HG03025 (cell line): ENCODE data around the gene PGGHG.

Experiments
- ATAC-seq: cut with Tn5 transposase; IDR thresholded peaks from one replicate; pipeline ENCODE4 v1.9.1; 2021; ENCODE audit warnings: mild to moderate bottlenecking, moderate library complexity; ENCODE audit not compliant: unreplicated experiment, low FRiP score

The PGGHG gene

GRCh38 chr11:288478-289397 is at the start of gene PGGHG:
PGGHG (plus strand) TSS chr11:289126; CDS start chr11:289817, 691 bp downstream.
- ATAC-seq = peak; percentile 61

- no peak for ATAC-seq
Observed at GRCh38 chr11:240315-240714, 48.6 kb upstream of the PGGHG start.

DNA sequence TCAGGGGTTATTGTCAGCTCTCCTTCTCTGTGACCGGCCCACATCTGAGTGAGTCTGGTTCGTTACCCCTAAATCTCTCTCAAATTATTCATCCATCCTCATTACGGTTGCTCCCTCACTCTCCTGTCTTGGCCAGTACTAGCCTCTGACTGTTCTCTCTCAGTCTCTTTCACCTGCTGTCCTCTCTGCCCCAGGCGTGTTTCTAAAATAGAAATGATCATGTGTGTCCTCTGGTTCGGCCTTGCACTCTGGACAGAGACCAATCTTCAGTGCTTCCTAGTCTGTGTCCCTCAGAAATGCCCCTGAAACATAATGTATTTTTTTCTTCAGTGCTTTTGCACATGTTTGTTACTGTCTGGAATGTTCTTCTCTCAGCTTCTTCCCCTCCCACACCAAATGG is 47.3 kb upstream of the PGGHG start:
- ATAC-seq = no peak

DNA sequence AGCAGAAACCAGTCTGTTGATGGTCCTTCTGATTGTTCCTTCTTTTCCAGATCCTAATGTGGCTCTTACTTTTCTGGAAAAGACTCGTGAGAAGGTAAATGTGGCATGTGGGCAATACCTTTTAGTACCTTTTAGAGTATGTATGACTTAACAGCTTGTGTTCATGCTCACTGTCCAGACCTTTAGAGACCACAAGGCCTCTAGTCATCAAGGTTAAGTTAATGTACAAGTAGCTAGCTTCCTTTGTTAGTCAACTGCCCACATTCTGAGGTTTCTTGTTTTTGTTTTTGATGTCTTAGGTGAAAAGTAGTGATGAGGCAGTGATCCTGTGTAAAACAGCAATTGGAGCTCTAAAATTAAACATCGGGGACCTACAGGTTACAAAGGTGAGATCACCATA is 44.5 kb upstream of the PGGHG start:
- no peak for ATAC-seq

DNA sequence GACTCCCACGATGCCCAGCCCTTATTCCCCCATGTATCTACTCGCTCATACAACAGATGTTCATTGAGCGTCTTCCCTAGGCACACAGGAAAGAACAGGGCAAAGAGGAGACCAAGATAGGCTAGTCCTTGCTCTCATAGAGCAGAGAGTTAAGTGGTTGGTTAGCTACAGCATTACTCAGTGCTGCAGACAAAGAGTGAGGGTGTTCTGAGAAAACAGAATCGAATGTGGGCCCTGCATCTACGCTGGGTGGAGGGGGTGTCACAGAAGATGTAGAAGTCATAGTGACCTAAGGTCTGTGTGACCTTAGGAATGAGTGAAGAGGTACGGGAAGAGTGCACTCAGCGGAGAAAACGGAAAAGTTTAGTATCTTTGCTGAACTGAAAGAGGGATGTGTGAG is 39.9 kb upstream of the PGGHG start:
- ATAC-seq = no peak

- no peak for ATAC-seq
Observed at GRCh38 chr11:250274-250673, 38.7 kb upstream of the PGGHG start.

DNA sequence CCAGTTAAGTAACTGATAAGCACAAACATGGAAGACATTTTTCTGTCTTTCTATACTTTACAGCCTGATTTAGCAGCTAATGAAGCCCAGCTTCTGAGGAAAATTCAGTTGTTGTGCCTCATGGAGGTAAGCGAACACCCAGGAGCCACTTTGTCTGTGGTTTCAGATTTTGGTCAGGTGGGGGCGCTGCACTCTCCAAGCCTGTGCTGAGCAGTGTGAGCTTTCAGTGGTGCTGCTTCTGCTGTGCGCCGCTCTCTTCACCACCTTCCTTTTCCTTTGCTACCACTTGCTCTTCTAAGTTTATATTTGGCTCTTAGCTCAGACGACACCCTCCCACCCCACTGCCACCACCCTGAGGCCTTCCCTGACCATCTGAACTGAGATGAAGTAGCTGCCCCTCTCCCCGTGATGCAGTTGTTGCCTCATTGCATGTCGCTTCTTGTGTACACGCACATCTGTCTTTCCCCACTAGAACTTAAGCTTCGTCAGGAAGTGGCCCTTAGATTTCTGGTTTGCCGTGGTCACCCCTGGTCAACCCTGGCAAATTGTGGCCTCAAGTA is 38.1 kb upstream of the PGGHG start:
- ATAC-seq = no peak

DNA sequence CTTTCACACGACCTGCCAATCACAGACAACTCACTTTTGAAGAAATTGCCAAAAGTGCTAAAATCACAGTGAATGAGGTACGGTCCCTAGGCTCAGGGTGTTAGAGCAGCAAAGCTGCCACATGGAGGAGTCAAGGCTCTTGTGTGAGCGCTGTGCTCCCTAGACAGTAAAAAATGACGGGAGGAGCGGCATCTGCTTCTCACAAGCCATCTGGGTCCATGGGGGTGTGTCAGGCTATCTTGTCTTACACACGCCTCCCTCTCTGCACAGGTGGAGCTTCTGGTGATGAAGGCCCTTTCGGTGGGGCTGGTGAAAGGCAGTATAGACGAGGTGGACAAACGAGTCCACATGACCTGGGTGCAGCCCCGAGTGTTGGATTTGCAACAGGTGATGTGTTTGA is 37.4 kb upstream of the PGGHG start:
- no peak for ATAC-seq

GRCh38 chr11:252666-253065 is 36.3 kb upstream of the PGGHG start:
- no peak for ATAC-seq

GRCh38 chr11:253160-253885 is 35.6 kb upstream of the PGGHG start:
- ATAC-seq = no peak

DNA sequence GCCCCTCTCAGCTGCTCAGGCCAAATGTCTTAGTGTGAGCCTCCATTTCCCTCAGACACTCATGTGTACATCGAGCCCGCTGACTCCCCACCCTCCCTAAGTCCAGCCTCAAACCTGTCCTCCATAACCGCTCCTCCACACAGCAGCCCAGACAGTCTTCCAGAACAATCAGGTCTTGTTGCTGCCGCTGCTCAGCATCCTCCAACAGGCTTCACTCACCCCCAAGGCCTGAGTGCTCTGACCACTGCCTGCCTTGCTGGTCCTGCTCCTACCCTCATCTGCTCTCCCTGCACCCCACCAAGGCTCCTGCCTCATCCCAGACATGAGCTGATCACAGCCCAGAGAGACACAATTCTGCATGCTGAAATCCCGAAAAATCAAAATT is 35.0 kb upstream of the PGGHG start:
- ATAC-seq = no peak

GRCh38 chr11:255176-255575 is 33.8 kb upstream of the PGGHG start:
- ATAC-seq = no peak

DNA sequence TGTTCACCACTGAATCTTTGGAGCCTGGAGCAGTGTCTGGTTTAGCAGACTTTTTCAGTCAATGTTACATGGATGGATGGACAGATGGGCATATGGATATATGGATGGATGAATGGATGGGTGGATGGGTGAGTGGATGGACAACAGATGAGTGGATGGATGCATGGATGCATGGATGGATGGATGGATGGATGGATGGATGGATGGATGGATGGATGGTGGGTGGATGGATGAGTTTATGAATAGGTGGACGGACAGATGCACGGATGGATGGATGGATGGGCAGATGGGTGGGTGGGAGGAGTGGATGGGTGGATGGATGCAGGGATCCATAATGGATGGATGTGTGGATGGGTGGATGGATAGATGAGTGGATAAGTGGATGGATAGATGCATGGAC is 33.1 kb upstream of the PGGHG start:
- ATAC-seq = no peak

DNA sequence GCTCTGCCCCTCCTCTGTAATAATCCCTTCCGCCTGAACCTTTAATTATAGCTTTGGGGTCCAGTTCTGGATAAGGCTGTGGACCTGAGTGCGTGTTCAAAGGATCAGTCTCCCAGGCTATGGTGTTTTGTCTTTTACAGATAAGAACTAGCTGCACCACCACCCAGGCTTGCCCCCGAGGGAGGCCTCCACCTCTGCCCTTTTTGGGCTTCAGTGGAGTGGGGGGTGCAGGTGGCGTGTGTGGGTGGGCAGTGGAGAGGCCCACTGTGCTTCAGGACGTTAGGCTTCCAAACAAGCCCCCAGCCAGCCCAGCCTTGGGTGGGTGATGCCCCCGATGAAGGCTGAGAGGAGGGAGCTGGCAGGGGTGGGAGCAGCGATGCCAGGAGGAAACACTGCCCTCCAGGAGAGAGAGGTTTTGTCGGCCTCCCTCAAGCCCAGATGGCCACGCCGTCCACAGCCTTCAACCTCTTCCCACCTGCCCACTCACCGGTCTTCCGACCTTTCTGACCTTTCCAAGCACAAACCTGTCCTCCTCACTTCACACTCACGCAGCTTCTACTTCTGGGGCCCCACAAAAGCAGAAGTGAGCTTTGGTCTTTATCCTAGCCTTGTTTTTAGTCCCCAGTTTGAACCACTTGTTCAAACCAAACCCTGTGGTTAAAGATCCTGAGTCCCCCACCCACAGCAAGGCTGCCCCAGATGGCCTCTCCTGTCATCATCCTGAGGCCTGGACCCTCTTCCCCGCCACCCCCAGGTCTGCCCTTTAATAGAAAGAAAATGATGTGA is 31.8 kb upstream of the PGGHG start:
- no peak for ATAC-seq

DNA sequence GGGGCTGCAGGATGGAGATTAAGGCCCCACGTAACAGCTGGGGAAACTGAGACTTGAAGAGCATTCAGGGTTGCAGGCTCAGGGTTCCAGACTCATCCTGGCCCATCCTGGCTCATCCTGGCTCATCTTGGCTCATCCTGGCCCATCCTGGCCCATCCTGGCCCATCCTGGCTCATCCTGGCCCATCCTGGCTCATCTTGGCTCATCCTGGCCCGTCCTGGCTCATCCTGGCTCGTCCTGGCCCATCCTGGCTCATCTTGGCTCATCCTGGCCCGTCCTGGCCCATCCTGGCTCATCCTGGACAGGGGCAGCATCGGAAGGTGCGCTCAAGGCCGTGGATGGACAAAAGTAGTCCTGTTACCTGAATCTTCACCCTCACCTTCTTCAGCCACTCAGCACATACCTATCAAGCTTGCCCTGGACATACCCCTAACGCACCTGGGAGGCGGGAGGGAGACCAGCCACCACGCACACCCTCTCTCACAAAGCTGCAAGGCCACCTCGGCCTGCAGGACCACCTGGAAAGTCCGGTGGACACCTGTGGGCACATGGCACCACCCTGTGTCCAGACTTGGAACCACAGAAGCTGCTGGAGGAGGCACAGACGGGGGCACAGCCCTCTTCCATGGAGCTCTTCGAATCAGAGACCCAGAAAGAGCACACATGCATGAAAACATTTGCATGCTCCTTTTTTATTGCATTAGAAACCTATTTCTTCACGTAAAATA is 31.0 kb upstream of the PGGHG start:
- no peak for ATAC-seq

DNA sequence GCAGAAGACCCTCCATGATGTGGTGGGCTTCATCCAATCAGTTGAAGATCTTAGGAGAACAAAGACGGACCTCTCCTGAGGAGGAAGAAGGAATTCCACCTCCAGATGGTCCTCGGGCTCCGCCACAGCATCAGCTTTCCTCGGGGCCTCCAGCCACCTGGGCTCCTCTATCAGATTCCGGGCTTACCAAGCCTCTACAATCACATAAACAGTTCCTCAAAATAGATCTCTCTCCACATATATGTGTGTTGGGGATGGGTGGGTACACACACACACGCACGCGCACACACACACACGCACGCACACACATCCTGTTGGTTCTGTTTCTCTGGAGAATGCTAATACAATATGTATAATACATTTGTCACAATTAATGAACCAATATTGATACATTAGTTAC is 29.5 kb upstream of the PGGHG start:
- no peak for ATAC-seq

- ATAC-seq = no peak
Observed at GRCh38 chr11:261624-262023, 27.3 kb upstream of the PGGHG start.

GRCh38 chr11:266676-267439 is 22.1 kb upstream of the PGGHG start:
- ATAC-seq = no peak

DNA sequence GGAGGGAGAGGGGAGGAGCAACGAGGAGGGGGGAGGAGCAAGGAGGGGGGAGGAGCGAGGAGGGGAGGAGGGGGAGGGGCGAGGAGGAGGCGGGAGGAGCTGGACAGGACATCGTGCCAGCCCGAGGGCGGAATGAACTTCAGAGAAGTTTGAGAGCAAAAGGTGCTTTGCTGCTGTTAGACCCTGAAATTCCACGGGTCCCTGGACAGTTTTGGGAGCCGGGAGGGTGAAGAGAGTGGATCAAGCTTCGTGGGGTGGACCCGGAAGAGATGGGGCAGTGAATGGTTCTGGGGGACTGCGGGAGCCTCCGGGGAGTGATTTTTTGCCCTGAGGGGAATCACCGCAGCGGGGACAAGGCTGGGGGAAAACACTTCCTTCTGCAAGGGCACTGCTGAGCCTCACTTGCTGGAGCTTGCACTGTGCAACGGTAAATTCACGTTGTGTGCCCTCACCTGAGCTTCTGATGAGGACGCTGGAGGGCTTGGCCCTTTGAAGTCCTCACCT is 21.4 kb upstream of the PGGHG start:
- ATAC-seq = no peak
